HepG2 (cell line): Measurements from ENCODE around the gene RASSF4. TPM values are rescaled to one million over a fixed set of nuclear protein-coding genes. Genes with fewer than 3 reads are reported as not detected.

Experiments
- ATAC-seq: fragments of 200-7000 bp; cut with Tn5 transposase; 3 replicates; pipeline ENCODE4 v1.9.1; 2020; ENCODE audit warnings: mild to moderate bottlenecking, moderate library complexity
- BruUV-seq: library from RNA; stranded (reverse); fragments of 400-500 nt; replicated peaks from 2 replicates; lab custom pipeline; 2021; lab: Mats Ljungman, UMichigan
- CTCF ChIA-PET: fragments of 300-600 bp; formaldehyde crosslinking; extraction: SDS; loops from one replicate; lab custom pipeline; 2021; ENCODE audit warnings: low total read pairs, inconsistent platforms, low intra/inter-chr PET ratio; lab: Yijun Ruan, JAX
- POLR2A ChIA-PET: fragments of 350-600 bp; sonication (Branson Sonifier 250); formaldehyde crosslinking; loops from one replicate; lab custom pipeline; 2020; ENCODE audit warnings: antibody characterized with exemption, inconsistent platforms; lab: Yijun Ruan, JAX
- DNase-seq: peaks from one replicate; pipeline ENCODE4 v3.0.0-alpha.2; 2015; ENCODE audit warnings: low spot score
- FAIRE-seq: peaks from 3 replicates; lab custom pipeline; 2011; peaks lifted over from hg19 to GRCh38; lab: Jason Lieb, UNC
- H2AFZ ChIP-seq: one replicate; pipeline ENCODE4 v1.6.1; 2011; ENCODE audit warnings: low read length, inconsistent platforms
- H3K27ac ChIP-seq: fragments of 300-600 bp; 3 replicates; pipeline ENCODE4 v1.8.0; 2011; ENCODE audit warnings: mixed run types, mild to moderate bottlenecking, mixed read lengths, low read length, inconsistent platforms; ENCODE audit not compliant: insufficient read depth; ENCODE audit errors: extremely low read length
- H3K27me3 ChIP-seq, 2 experiments: fragments of 200-600 bp in 1 of 2; 2 replicates in 1 of 2; 3 replicates in 1 of 2; pipeline versions ENCODE4 v1.6.0 to v1.8.0; 2011; ENCODE audit warnings: low read length in 2 of 2, mild to moderate bottlenecking in 2 of 2, moderate library complexity in 2 of 2, inconsistent platforms in 1 of 2; ENCODE audit not compliant: insufficient read depth in 2 of 2, control insufficient read depth in 1 of 2
- H3K36me3 ChIP-seq, 2 experiments: fragments of 200-600 bp in 1 of 2; replicated peaks in 1 of 2; 2 replicates in 1 of 2; 3 replicates in 1 of 2; pipeline versions ENCODE4 v1.5.1 to v1.8.0; 2011; ENCODE audit warnings: low read length in 2 of 2, inconsistent platforms in 1 of 2; ENCODE audit not compliant: insufficient read depth in 2 of 2, control insufficient read depth in 1 of 2
- H3K4me1 ChIP-seq: 2 replicates; pipeline ENCODE4 v1.5.1; 2012; ENCODE audit warnings: low read length, inconsistent platforms; ENCODE audit not compliant: insufficient read depth
- H3K4me2 ChIP-seq: 2 replicates; pipeline ENCODE4 v1.6.0; 2011; ENCODE audit warnings: low read depth, low read length, inconsistent platforms
- H3K4me3 ChIP-seq, 3 experiments: fragments of 200-600 bp in 1 of 3; sonication (generic), shearing (Covaris generic) in 1 of 3; replicated peaks in 1 of 3; 2 replicates each; pipeline ENCODE4 v1.5.1; 2011 to 2016; ENCODE audit warnings: low read length in 3 of 3, inconsistent platforms in 2 of 3, low read depth in 2 of 3, mild to moderate bottlenecking in 2 of 3, control low read depth in 1 of 3, mixed read lengths in 1 of 3; ENCODE audit not compliant: insufficient read depth in 1 of 3
- H3K79me2 ChIP-seq: one replicate; pipeline ENCODE4 v1.6.1; 2011; ENCODE audit warnings: low read length, inconsistent platforms; ENCODE audit not compliant: insufficient read depth
- H3K9ac ChIP-seq: 2 replicates; pipeline ENCODE4 v1.6.0; 2011; ENCODE audit warnings: mild to moderate bottlenecking, low read depth, low read length, inconsistent platforms; ENCODE audit not compliant: insufficient read depth
- H3K9me3 ChIP-seq: 2 replicates; pipeline ENCODE4 v1.5.1; 2012; ENCODE audit warnings: mild to moderate bottlenecking, low read length
- H4K20me1 ChIP-seq: 2 replicates; pipeline ENCODE4 v1.6.0; 2011; ENCODE audit warnings: inconsistent platforms, mild to moderate bottlenecking, low read length, moderate library complexity; ENCODE audit not compliant: insufficient read depth
- BHLHE40 ChIP-seq: IDR thresholded peaks from 2 replicates; pipeline ENCODE4 v1.6.1; 2011; ENCODE audit warnings: low read length, improper control_type of control experiment
- HMG20A ChIP-seq: IDR thresholded peaks from 2 replicates; pipeline ENCODE4 v1.6.1; 2016; ENCODE audit warnings: borderline replicate concordance
- HNF4A ChIP-seq: sonication (generic); formaldehyde crosslinking; IDR thresholded peaks from 2 replicates; pipeline ENCODE4 v1.4.0; 2020; ENCODE audit warnings: missing genetic modification reagents
- HNF4G ChIP-seq, 2 experiments: sonication (generic) in 1 of 2; formaldehyde crosslinking in 1 of 2; IDR thresholded peaks; 2 replicates each; pipeline versions ENCODE4 v1.4.0 to v1.6.1; 2011 to 2020; ENCODE audit warnings: borderline replicate concordance in 2 of 2, low read depth in 2 of 2, mild to moderate bottlenecking in 2 of 2, low read length in 1 of 2, missing genetic modification reagents in 1 of 2, moderate library complexity in 1 of 2
- HNRNPL ChIP-seq: fragments of 200-400 bp; formaldehyde crosslinking; IDR thresholded peaks from 2 replicates; pipeline ENCODE4 v1.6.1; 2017; ENCODE audit warnings: mild to moderate bottlenecking, low read depth, low read length
- KDM3A ChIP-seq: IDR thresholded peaks from 2 replicates; pipeline ENCODE4 v1.6.1; 2018; ENCODE audit warnings: low read depth, missing compliant biosample characterization
- KDM5A ChIP-seq: fragments of 200-600 bp; sonication (generic); IDR thresholded peaks from 2 replicates; pipeline ENCODE4 v1.7.0; 2018; ENCODE audit warnings: antibody characterized with exemption, mild to moderate bottlenecking, low read length, borderline replicate concordance
- KLF12 ChIP-seq: sonication (generic); formaldehyde crosslinking; IDR thresholded peaks from 2 replicates; pipeline ENCODE4 v1.4.0; 2020; ENCODE audit warnings: missing genetic modification reagents, borderline replicate concordance
- NONO ChIP-seq, 2 experiments: fragments of 450-650 bp in 1 of 2; sonication (generic) in 1 of 2; formaldehyde crosslinking in 1 of 2; IDR thresholded peaks in 1 of 2; conservative IDR thresholded peaks in 1 of 2; 2 replicates each; pipeline versions ENCODE4 v1.6.1 to v1.8.0; 2017 to 2022; ENCODE audit warnings: mild to moderate bottlenecking in 1 of 2, missing genetic modification reagents in 1 of 2, moderate library complexity in 1 of 2
- NR1H2 ChIP-seq: sonication (generic); formaldehyde crosslinking; IDR thresholded peaks from 2 replicates; pipeline ENCODE4 v1.8.1; 2022; ENCODE audit warnings: low read depth, missing genetic modification reagents, borderline replicate concordance
- RERE ChIP-seq: IDR thresholded peaks from 2 replicates; pipeline ENCODE4 v1.6.1; 2016; ENCODE audit warnings: low read depth, missing genetic modification reagents, missing compliant biosample characterization
- TBX3 ChIP-seq: fragments of 450-650 bp; IDR thresholded peaks from 2 replicates; pipeline ENCODE4 v1.6.1; 2017; ENCODE audit warnings: antibody characterized with exemption, mild to moderate bottlenecking, inconsistent platforms, borderline replicate concordance
- TEAD3 ChIP-seq: optimal IDR thresholded peaks from 2 replicates; pipeline ENCODE3; 2016; ENCODE audit warnings: borderline replicate concordance
- ZNF18 ChIP-seq: sonication (generic); formaldehyde crosslinking; IDR thresholded peaks from 2 replicates; pipeline ENCODE4 v1.8.0; 2022; ENCODE audit warnings: mild to moderate bottlenecking, missing genetic modification reagents; ENCODE audit not compliant: insufficient replicate concordance
- ZNF331 ChIP-seq: sonication (generic); formaldehyde crosslinking; IDR thresholded peaks from 2 replicates; pipeline ENCODE4 v1.4.0; 2020; ENCODE audit warnings: missing genetic modification reagents
- ZNF501 ChIP-seq: sonication (generic); formaldehyde crosslinking; IDR thresholded peaks from 2 replicates; pipeline ENCODE4 v1.5.1; 2020; ENCODE audit warnings: mild to moderate bottlenecking, moderate library complexity, missing genetic modification reagents
- ZNF543 ChIP-seq: sonication (generic); formaldehyde crosslinking; IDR thresholded peaks from 2 replicates; pipeline ENCODE4 v1.4.0; 2020; ENCODE audit warnings: mild to moderate bottlenecking, missing genetic modification reagents
- ZNF768 ChIP-seq: sonication (generic); formaldehyde crosslinking; IDR thresholded peaks from 2 replicates; pipeline ENCODE4 v1.4.0; 2020; ENCODE audit warnings: missing genetic modification reagents
- WGBS: methylation state at CpG from one replicate; pipeline ENCODE4 v1.1.6; 2017; ENCODE audit warnings: low lambda C conversion rate; 5-methylcytosine and 5-hydroxymethylcytosine counted together
- in situ Hi-C: cut with HindIII; loops from 2 replicates; pipeline ENCODE4 v1.10.0; 2017; ENCODE audit warnings: low pct_unique_long_range_greater_than_20kb; ENCODE audit not compliant: extremely low pct_ligation_motif_present
- intact Hi-C: fragments of 100-400 bp; cut with micrococcal nuclease; formaldehyde crosslinking; loops from one replicate; pipeline ENCODE4 v1.10.0; 2022; ENCODE audit not compliant: unreplicated experiment
- polyA plus RNA-seq, 8 experiments: library from polyadenylated mRNA; depleted of rRNA in 3 of 8; stranded (reverse) in 7 of 8; unstranded in 1 of 8; fragments of >200 nt; fragmentation: Illumina TruSeq in 4 of 8; extraction: Trizol in 4 of 8; gene quantifications; 2 replicates each; pipeline versions ENCODE4 v1.2.1 to v1.2.3, GENCODE V29; 2011 to 2016; ENCODE audit warnings: low read depth in 4 of 8, missing spikeins in 1 of 8, mixed read lengths in 1 of 8; ENCODE audit not compliant: insufficient read depth in 1 of 8
- total RNA-seq, 5 experiments: library from RNA; depleted of rRNA; stranded (reverse); fragments of >200 nt; fragmentation: Illumina TruSeq; extraction: Trizol; gene quantifications; 2 replicates each; pipeline ENCODE4 v1.2.3, GENCODE V29; 2016; ENCODE audit warnings: low read depth in 1 of 5

RASSF4 gene
- total and polyA plus RNA-seq, 2 of the 13 experiments (the other 11 are each of a cell fraction or from before 2014, with no cell fraction given): 34.0 to 51.7 TPM

- Histone ChIP-seq H3K4me3 (peak within 1 kb of the TSS; percentile 11 to 55 (median 33)), H3K4me1 (peaks cover 40% of the 10 kb centered on the region), H2AFZ (no peak within 1 kb of the TSS), H3K27ac (no peak within 1 kb of the TSS), H4K20me1 (no peaks in the 10 kb centered on the region), H3K4me2 (peak within 1 kb of the TSS; percentile 79), H3K9me3 (no peaks in the 10 kb centered on the region), H3K36me3 (no peaks in the 10 kb centered on the region), H3K9ac (no peak within 1 kb of the TSS), H3K27me3 (peaks cover 2 to 53% of the 10 kb centered on the region in 2 experiments), H3K79me2 (no peaks in the 10 kb centered on the region)
- DNase-seq (peak; percentile 66), ATAC-seq (peak; percentile 99), FAIRE-seq (peak; percentile 77)
- WGBS: 7% methylated on average over 3 of the region's 12 CpGs
- intact Hi-C loops: no loop called here
- POLR2A ChIA-PET: interaction anchor here (0.8 to 1.8 kb wide), 6 partner anchors 22 to 79 kb away, joined by 3 to 8 read pairs (median 3); partner anchors contain the start of gene RASSF4
- CTCF ChIA-PET: no interaction called here
- BruUV-seq: no TSS peak
- in situ Hi-C loops: no loop called here
- TF ChIP-seq TEAD3: peak; percentile 31
- no peak for TF ChIP-seq HMG20A (CRISPR knock-in tag)
- peak; percentile 86 for TF ChIP-seq BHLHE40
- TF ChIP-seq HNRNPL: peak; percentile 82
- TF ChIP-seq RERE (CRISPR knock-in tag): peak; percentile 65; the same call in 1 of the 2 replicates
- no peak for TF ChIP-seq KDM5A
- no peak for TF ChIP-seq KLF12 (CRISPR knock-in tag)
- peak; percentile 59; the same call in 1 of the 2 replicates for TF ChIP-seq ZNF768
- peak; percentile 66; the same call in 1 of the 2 replicates for TF ChIP-seq ZNF331
- no peak for TF ChIP-seq ZNF501
- peak; percentile 97 for TF ChIP-seq ZNF18 (CRISPR knock-in tag)
- TF ChIP-seq HNF4G (IDR thresholded peaks at IDR 0.05; ENCODE audit: borderline replicate concordance, low read depth, low read length): no peak
- TF ChIP-seq HNF4G (CRISPR knock-in tag; IDR thresholded peaks at IDR 0.05; ENCODE audit: borderline replicate concordance, low read depth): no peak
- peak; percentile 83 for TF ChIP-seq TBX3
- TF ChIP-seq HNF4A (CRISPR knock-in tag): peak; percentile 34; the same call in 1 of the 2 replicates
- no peak for TF ChIP-seq NR1H2 (CRISPR knock-in tag)
- peak; percentile 61; the same call in 1 of the 2 replicates for TF ChIP-seq KDM3A (CRISPR knock-in tag)
- no peak for TF ChIP-seq ZNF543 (CRISPR knock-in tag)
- no peak for TF ChIP-seq NONO (IDR thresholded peaks at IDR 0.05)
- TF ChIP-seq NONO (CRISPR knock-in tag; conservative IDR thresholded peaks at IDR 0.05): 0 out of 2 replicates have a peak, but pooled peaks have one; percentile 30
Measured at GRCh38 chr10:44911081-44911540, 48.5 kb upstream of the RASSF4 start, which contains the start of gene TMEM72. Gene TMEM72, plus strand, starts transcription at chr10:44911337. Its CDS starts 176 bp downstream, at chr10:44911513.
